Measurements from ENCODE around the gene CIB4.

The CIB4 gene

GRCh38 chr2:26532301-26533250 is 108.6 kb downstream of the CIB4 start:
- no peak for DNase-seq (ENCODE audit: low read depth in 2 of 2, low spot score in 1 of 2)
